ENCODE measurements around the gene TRERF1.

DNA sequence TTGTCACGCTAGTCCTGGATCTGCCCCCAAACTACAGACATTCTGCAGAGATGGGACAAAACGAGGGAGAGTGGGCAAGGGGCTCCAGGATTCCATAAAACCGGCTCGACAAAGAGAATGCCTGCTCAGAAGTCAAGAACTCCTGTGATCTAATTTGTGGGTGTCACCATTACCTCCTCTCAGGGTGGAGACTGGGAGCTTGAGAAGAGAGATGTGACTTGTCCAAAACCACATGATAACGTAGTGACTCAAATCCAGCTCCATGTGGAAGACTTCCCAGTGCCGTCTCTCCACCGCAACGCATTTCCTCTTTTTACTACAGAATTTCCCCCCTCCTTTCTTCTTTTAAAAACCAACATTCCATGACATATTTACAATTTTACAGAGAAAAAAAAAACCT lies 44.3 kb downstream of the TRERF1 start:
- TF ChIP-seq, protein P1, sequence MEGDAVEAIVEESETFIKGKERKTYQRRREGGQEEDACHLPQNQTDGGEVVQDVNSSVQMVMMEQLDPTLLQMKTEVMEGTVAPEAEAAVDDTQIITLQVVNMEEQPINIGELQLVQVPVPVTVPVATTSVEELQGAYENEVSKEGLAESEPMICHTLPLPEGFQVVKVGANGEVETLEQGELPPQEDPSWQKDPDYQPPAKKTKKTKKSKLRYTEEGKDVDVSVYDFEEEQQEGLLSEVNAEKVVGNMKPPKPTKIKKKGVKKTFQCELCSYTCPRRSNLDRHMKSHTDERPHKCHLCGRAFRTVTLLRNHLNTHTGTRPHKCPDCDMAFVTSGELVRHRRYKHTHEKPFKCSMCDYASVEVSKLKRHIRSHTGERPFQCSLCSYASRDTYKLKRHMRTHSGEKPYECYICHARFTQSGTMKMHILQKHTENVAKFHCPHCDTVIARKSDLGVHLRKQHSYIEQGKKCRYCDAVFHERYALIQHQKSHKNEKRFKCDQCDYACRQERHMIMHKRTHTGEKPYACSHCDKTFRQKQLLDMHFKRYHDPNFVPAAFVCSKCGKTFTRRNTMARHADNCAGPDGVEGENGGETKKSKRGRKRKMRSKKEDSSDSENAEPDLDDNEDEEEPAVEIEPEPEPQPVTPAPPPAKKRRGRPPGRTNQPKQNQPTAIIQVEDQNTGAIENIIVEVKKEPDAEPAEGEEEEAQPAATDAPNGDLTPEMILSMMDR (IDR thresholded peaks at IDR 0.05; ENCODE audit: low read length), result no peak
- no peak for TF ChIP-seq EZH2 (optimal IDR thresholded peaks at IDR 0.05; ENCODE audit: low read depth, low read length)

All from MM.1S (cell line).